ENCODE measurements around the gene PNMA6A. TPM values are rescaled to one million over a fixed set of nuclear protein-coding genes. Genes with fewer than 3 reads are reported as not detected.
A peak's percentile ranks its signal among the peaks of the same experiment; 100 is the strongest.
"Not testable (repeated sequence)": the region's sequence is repeated elsewhere in the genome, so short reads cannot be mapped to it uniquely, and the experiment has no call there.

PNMA6A gene
- total and polyA plus RNA-seq, 9 of the 15 experiments (the other 6 are each of a cell fraction or from before 2014, with no cell fraction given): 0.10 to 6.9 (median 1.3) TPM

DNA sequence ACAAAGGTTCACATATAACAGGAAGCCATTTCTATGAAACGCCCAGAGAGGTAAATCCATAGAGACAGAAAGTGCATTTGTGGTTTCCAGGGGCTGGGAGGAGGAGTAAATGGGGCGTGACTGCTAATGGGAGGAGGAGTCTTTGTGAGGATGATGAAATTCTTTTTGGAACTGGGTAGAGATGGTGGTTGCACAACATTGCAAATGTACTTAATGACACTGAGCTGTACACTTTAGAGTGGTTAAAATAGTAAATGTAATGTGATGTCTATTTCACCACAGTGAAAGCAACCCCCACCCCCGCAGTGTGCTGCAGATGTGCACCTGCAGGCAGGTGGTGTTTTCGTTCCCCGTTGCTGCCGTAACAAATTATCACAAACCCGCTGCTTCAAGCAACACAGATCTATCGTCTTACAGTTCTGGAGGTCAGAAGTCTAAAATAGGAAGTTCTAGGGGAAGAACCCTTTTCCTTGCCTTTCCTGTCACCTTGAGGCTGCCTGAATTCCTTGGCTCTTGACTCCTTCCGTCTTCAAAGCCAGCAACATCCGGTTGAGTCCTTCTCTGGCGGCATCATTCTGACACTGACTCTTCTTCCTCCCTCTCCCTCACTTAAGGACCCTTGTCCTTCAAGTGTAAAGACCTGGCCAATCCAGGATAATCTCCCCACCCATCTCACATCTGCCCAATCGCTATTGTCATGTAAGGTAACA is 34.0 kb downstream of the PNMA6A start:
- WGBS (ENCODE audit: insufficient coverage, low coverage, missing lambda C conversion rate): no CpG with 5 or more reads among the region's 12 CpGs
- H3K4me1 ChIP-seq (replicated peaks in 1 of 2; ENCODE audit: control insufficient read depth in 2 of 2, insufficient read depth in 2 of 2, low read length in 2 of 2); H3K79me2 ChIP-seq (ENCODE audit: control insufficient read depth, insufficient read depth, low read length); H3K4me2 ChIP-seq (ENCODE audit: insufficient read depth, low read length); POLR2A ChIA-PET; BruUV-seq (replicated peaks); H3K9ac ChIP-seq (ENCODE audit: insufficient read depth in 1 of 2, low read depth in 2 of 2, low read length in 2 of 2); H3K27me3 ChIP-seq (ENCODE audit: control insufficient read depth in 2 of 2, insufficient read depth in 2 of 2, low read length in 2 of 2); intact Hi-C loops (cut with micrococcal nuclease); CTCF ChIA-PET (ENCODE audit: low intra/inter-chr PET ratio); H3K36me3 ChIP-seq (ENCODE audit: control insufficient read depth, insufficient read depth, low read length); H3K27ac ChIP-seq (ENCODE audit: extremely low read depth, low read depth, low read length); H2AFZ ChIP-seq (ENCODE audit: low read depth, low read length); H4K20me1 ChIP-seq (replicated peaks; ENCODE audit: control insufficient read depth, insufficient read depth, low read length); H3K9me3 ChIP-seq (replicated peaks; ENCODE audit: control insufficient read depth, insufficient read depth, low read depth, low read length); in situ Hi-C loops (cut with MboI); DNase-seq (ENCODE audit: extremely low read depth in 1 of 4, low spot score in 3 of 4); H3K4me3 ChIP-seq; H3K9me1 ChIP-seq (ENCODE audit: control insufficient read depth, insufficient read depth, low read length); TF ChIP-seq CEBPG (CRISPR knock-in tag; IDR thresholded peaks at IDR 0.05): not testable (repeated sequence)
- peak; percentile 74 for FAIRE-seq
- peak; percentile 96 for ATAC-seq
- peak in 1 of 2 experiments; percentile 46; a peak in 1 of 4 replicates for TF ChIP-seq CEBPG (tag; conservative IDR thresholded peaks at IDR 0.05 in 1 of 2, IDR thresholded peaks at IDR 0.05 in 1 of 2)

DNA sequence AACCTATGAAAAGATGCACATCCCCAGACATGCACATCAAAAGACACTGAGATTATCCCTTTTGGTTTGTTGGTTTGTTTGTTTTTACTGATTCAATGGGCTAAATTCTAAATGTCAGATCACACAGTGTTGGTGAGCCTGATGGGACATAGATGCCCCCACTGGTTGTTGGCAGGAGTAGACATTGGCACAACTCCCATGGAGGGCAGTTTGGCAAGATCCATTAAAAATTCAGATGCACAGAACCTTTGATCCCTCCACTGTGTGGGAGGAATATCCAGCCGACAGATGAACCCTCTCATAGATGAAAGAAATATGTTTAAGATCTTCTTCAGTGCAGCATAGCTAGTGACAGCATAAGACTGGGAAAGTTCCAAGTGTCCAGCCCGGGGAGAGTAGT is 38.5 kb downstream of the PNMA6A start:
- DNase-seq (ENCODE audit: extremely low read depth in 1 of 4, low spot score in 3 of 4); H3K4me3 ChIP-seq; POLR2A ChIA-PET; H3K9ac ChIP-seq (ENCODE audit: insufficient read depth in 1 of 2, low read depth in 2 of 2, low read length in 2 of 2); H3K9me3 ChIP-seq (replicated peaks; ENCODE audit: control insufficient read depth, insufficient read depth, low read depth, low read length); H3K9me1 ChIP-seq (ENCODE audit: control insufficient read depth, insufficient read depth, low read length); H3K27me3 ChIP-seq (ENCODE audit: control insufficient read depth in 2 of 2, insufficient read depth in 2 of 2, low read length in 2 of 2); H3K36me3 ChIP-seq (ENCODE audit: control insufficient read depth, insufficient read depth, low read length); H3K4me1 ChIP-seq (replicated peaks in 1 of 2; ENCODE audit: control insufficient read depth in 2 of 2, insufficient read depth in 2 of 2, low read length in 2 of 2); H4K20me1 ChIP-seq (replicated peaks; ENCODE audit: control insufficient read depth, insufficient read depth, low read length); H3K27ac ChIP-seq (ENCODE audit: extremely low read depth, low read depth, low read length); H3K79me2 ChIP-seq (ENCODE audit: control insufficient read depth, insufficient read depth, low read length); FAIRE-seq; intact Hi-C loops (cut with micrococcal nuclease); BruUV-seq (replicated peaks); CTCF ChIA-PET (ENCODE audit: low intra/inter-chr PET ratio); H2AFZ ChIP-seq (ENCODE audit: low read depth, low read length); in situ Hi-C loops (cut with MboI); ATAC-seq; H3K4me2 ChIP-seq (ENCODE audit: insufficient read depth, low read length): not testable (repeated sequence)
- no CpG with 5 or more reads among the region's 2 CpGs for WGBS (ENCODE audit: insufficient coverage, low coverage, missing lambda C conversion rate)

DNA sequence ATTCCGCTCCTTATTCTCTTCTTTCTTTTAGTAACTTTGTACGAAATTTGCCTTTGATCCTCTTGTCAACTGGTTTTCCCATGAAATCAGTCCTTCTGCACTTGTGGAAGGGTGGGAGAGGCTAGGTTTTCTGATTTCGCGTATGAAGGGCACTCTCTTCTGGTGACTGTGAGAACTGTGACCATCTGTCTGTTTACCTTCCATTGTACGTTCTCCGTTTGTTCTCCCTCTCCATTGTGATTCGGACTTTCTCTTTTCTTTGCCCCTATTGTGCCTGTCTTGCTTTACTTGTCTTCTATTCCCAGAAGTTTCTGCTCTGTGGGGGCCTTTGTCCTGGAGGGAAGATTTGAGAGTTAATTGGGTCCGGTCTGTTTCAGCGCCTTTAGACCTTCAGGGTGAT is 41.6 kb downstream of the PNMA6A start:
- H3K9me3 ChIP-seq (replicated peaks; ENCODE audit: control insufficient read depth, insufficient read depth, low read depth, low read length); H3K27me3 ChIP-seq (ENCODE audit: control insufficient read depth in 2 of 2, insufficient read depth in 2 of 2, low read length in 2 of 2); CTCF ChIA-PET (ENCODE audit: low intra/inter-chr PET ratio); H3K9ac ChIP-seq (ENCODE audit: insufficient read depth in 1 of 2, low read depth in 2 of 2, low read length in 2 of 2); H4K20me1 ChIP-seq (replicated peaks; ENCODE audit: control insufficient read depth, insufficient read depth, low read length); intact Hi-C loops (cut with micrococcal nuclease); H3K4me2 ChIP-seq (ENCODE audit: insufficient read depth, low read length); BruUV-seq (replicated peaks); H2AFZ ChIP-seq (ENCODE audit: low read depth, low read length); H3K36me3 ChIP-seq (ENCODE audit: control insufficient read depth, insufficient read depth, low read length); in situ Hi-C loops (cut with MboI); FAIRE-seq; H3K79me2 ChIP-seq (ENCODE audit: control insufficient read depth, insufficient read depth, low read length); POLR2A ChIA-PET; H3K4me3 ChIP-seq; H3K27ac ChIP-seq (ENCODE audit: extremely low read depth, low read depth, low read length); H3K9me1 ChIP-seq (ENCODE audit: control insufficient read depth, insufficient read depth, low read length); DNase-seq (ENCODE audit: extremely low read depth in 1 of 4, low spot score in 3 of 4); H3K4me1 ChIP-seq (replicated peaks in 1 of 2; ENCODE audit: control insufficient read depth in 2 of 2, insufficient read depth in 2 of 2, low read length in 2 of 2): not testable (repeated sequence)
- WGBS (ENCODE audit: insufficient coverage, low coverage, missing lambda C conversion rate): no CpG with 5 or more reads among the region's 9 CpGs
- 0 out of 3 replicates have a peak, but pooled peaks have one; percentile 46 for ATAC-seq
